ENCODE measurements around the gene GSTP1.
"Not testable (repeated sequence)": the region's sequence is repeated elsewhere in the genome, so short reads cannot be mapped to it uniquely, and the experiment has no call there.

The GSTP1 gene

GRCh38 chr11:67592880-67593564 is 9.4 kb downstream of the GSTP1 start:
- H3K27ac ChIP-seq: no peak overlapping the region
- TF ChIP-seq, protein P1, sequence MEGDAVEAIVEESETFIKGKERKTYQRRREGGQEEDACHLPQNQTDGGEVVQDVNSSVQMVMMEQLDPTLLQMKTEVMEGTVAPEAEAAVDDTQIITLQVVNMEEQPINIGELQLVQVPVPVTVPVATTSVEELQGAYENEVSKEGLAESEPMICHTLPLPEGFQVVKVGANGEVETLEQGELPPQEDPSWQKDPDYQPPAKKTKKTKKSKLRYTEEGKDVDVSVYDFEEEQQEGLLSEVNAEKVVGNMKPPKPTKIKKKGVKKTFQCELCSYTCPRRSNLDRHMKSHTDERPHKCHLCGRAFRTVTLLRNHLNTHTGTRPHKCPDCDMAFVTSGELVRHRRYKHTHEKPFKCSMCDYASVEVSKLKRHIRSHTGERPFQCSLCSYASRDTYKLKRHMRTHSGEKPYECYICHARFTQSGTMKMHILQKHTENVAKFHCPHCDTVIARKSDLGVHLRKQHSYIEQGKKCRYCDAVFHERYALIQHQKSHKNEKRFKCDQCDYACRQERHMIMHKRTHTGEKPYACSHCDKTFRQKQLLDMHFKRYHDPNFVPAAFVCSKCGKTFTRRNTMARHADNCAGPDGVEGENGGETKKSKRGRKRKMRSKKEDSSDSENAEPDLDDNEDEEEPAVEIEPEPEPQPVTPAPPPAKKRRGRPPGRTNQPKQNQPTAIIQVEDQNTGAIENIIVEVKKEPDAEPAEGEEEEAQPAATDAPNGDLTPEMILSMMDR (conservative IDR thresholded peaks at IDR 0.05): no peak
- TF ChIP-seq ZFX (IDR thresholded peaks at IDR 0.05): no peak

DNA sequence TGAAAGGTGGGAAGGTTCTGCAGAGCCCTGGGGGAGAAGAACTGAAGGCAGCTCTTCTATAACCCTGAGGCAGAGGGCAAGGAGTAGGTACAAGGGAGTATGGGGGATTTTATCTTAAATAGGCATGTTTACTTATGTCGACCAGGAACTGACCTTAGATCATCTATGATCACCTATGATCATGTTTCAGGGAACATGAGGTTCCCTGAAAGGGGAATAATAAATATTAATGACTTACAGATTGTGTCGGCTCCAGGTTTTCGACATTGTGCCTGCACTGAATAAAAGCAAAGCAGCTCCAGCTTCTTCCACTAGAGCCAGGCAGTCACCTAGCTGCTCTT is 9.9 kb downstream of the GSTP1 start:
- no peak overlapping the region for H3K27ac ChIP-seq
- no peak for TF ChIP-seq ZFX (IDR thresholded peaks at IDR 0.05)

- H3K27ac ChIP-seq: no peak overlapping the region
- TF ChIP-seq, protein P1 (conservative IDR thresholded peaks at IDR 0.05): no peak
- no peak for TF ChIP-seq ZFX (IDR thresholded peaks at IDR 0.05)
Measured at GRCh38 chr11:67594480-67594879, 10.9 kb downstream of the GSTP1 start.

DNA sequence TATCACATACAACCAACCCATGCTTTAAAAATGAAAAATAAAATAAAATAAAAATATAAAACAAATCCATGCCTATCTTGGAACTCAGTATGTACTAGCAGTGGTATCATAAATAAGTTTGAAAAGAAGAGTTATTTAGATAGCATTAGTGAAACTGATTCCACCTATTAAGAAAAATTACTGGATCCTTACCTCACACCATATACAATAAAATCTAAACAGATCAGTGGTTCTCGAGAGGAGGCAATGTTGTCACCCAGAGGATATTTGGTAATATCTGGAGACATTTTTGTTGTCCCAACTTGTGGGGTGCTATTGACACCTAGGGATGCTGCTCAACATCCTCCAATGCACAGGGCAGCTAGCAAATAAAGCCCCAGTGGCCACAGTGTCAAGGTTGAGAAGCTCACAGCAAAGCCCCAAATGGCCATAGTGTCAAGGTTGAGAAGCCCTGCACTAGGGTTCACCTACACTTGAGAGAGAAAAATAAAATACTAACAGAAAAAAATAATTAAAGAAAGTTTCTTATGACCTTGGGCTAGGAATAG is 13.2 kb downstream of the GSTP1 start:
- TF ChIP-seq, protein P1 (conservative IDR thresholded peaks at IDR 0.05): no peak
- TF ChIP-seq ZFX (IDR thresholded peaks at IDR 0.05): no peak

GRCh38 chr11:67597458-67597857 is 13.8 kb downstream of the GSTP1 start:
- not testable (repeated sequence) for H3K27ac ChIP-seq

More for the DNA sequence above, 13.2 kb downstream of the GSTP1 start:
- no peak overlapping the region for H3K27ac ChIP-seq

DNA sequence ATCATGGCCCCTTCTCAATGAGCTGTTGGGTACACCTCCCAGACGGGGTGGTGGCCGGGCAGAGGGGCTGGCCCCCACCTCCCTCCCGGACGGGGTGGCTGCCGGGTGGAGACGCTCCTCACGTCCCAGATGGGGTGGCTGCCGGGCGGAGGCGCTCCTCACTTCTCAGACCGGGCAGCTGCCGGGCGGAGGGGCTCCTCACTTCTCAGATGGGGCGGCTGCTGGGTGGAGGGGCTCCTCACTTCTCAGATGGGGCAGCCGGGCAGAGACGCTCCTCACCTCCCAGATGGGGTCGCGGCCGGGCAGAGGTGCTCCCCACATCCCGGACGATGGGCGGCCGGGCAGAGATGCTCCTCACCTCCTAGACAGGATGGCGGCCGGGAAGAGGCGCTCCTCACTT is 14.4 kb downstream of the GSTP1 start:
- not testable (repeated sequence) for H3K27ac ChIP-seq

- H3K27ac ChIP-seq: no peak overlapping the region
- TF ChIP-seq, protein P1 (conservative IDR thresholded peaks at IDR 0.05): no peak
- no peak for TF ChIP-seq ZFX (IDR thresholded peaks at IDR 0.05)
Measured at GRCh38 chr11:67599149-67599548, 15.5 kb downstream of the GSTP1 start.

DNA sequence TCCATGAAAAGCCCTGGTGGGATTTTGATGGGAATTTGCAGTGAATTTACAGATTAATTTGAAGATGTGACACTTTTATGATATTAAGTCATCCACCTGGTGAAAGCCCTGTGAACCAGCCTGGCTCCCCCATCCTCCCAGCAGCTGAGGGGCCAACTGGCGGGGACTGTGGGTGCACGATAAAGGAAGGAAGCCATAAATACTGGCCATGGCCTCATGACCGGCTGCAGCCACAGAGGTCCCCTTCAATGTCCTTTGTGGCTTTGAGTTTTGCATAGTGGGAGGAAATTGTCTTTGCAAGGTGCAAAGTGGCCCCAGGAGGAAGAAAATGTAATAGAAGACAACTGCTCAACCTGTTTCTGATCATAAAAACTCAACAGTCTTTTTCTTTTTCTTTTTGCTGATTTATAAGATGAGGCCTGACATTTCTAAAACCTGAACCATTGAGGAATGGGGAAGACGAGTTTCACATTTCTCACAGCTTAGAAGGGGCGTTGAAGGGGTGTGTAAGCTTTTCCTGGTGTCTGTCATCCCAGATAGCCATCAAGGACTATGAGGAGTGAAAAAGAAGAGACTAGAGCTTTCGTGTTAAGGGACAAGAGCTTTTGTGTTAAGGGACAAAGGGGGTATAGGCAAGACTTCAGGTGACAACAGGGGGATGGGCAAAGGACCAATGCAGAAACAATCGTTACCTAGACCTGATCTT is 16.9 kb downstream of the GSTP1 start:
- TF ChIP-seq, protein P1 (conservative IDR thresholded peaks at IDR 0.05): no peak
- TF ChIP-seq ZFX (IDR thresholded peaks at IDR 0.05): no peak

DNA sequence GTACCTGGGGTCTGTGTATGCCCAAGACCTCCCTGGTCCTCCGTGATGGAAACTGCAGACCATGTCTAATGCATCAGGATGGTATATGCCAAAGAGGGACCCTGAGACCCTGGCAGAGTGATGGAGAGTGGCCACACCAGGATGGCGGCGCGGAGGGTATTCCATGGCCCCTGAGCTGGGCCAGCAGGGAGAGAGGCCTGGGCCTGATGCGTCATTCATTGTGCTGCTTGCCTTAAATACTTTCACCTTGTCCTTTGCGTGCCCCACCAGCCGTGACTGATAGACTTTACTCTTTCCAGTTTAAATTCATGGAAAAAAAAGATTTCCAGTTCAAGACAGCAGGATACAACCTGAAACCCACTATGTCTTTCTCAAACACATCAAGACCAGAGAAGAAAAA is 17.5 kb downstream of the GSTP1 start:
- no peak overlapping the region for H3K27ac ChIP-seq
- no peak for TF ChIP-seq ZFX (IDR thresholded peaks at IDR 0.05)
- TF ChIP-seq, protein P1 (conservative IDR thresholded peaks at IDR 0.05): no peak

More for the DNA sequence above, 16.9 kb downstream of the GSTP1 start:
- no peak overlapping the region for H3K27ac ChIP-seq

DNA sequence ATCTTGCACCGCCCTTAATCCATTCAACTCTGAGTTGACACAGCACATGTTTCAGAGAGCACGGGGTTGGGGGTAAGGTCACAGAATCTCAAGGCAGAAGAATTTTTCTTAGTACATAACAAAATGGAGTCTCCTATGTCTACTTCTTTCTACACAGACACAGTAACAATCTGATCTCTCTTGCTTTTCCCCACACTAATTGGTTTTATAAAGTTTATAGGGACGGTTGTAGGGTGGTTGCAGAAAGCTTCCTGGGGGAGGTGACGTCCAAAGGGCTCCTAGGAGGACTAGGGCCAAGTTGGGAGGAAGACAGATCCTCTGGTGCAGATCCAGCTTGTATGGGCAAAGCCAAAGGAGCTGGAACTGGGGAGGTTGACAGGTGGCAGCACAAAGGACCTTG is 20.5 kb downstream of the GSTP1 start:
- H3K27ac ChIP-seq: not testable (repeated sequence)

Data from C4-2B (cell line).